HEK293T (cell line): ENCODE results near the gene RIBC1.
"Not testable (repeated sequence)": the region's sequence is repeated elsewhere in the genome, so short reads cannot be mapped to it uniquely, and the experiment has no call there.

Experiments
- CTCF ChIA-PET: fragments of 350-600 bp; formaldehyde crosslinking; extraction: SDS; loops from one replicate; lab custom pipeline; 2021; ENCODE audit warnings: antibody characterized with exemption, inconsistent platforms; lab: Yijun Ruan, JAX
- POLR2A ChIA-PET: fragments of 350-600 bp; formaldehyde crosslinking; extraction: SDS; loops from one replicate; lab custom pipeline; 2020; ENCODE audit warnings: antibody characterized with exemption, inconsistent platforms; lab: Yijun Ruan, JAX
- DNase-seq: peaks from one replicate; pipeline ENCODE4 v3.0.0; 2012; ENCODE audit warnings: mixed read lengths; ENCODE audit errors: extremely low spot score
- ARNT ChIP-seq: fragments of 450-650 bp; IDR thresholded peaks from 2 replicates; pipeline ENCODE4 v1.6.1; 2017; ENCODE audit warnings: mild to moderate bottlenecking
- BHLHE40 ChIP-seq: fragments of 450-650 bp; IDR thresholded peaks from 2 replicates; pipeline ENCODE4 v1.6.1; 2016; ENCODE audit warnings: mild to moderate bottlenecking, moderate library complexity, borderline replicate concordance
- CTBP1 ChIP-seq: fragments of 450-650 bp; IDR thresholded peaks from 2 replicates; pipeline ENCODE4 v1.6.1; 2016; ENCODE audit warnings: borderline replicate concordance
- ELF4 ChIP-seq: fragments of 450-650 bp; IDR thresholded peaks from 2 replicates; pipeline ENCODE4 v1.6.1; 2017; ENCODE audit warnings: antibody characterized with exemption
- FOXA1 ChIP-seq: fragments of 450-650 bp; IDR thresholded peaks from 2 replicates; pipeline ENCODE4 v1.6.1; 2016; ENCODE audit warnings: mild to moderate bottlenecking
- FOXK2 ChIP-seq: fragments of 450-650 bp; IDR thresholded peaks from 2 replicates; pipeline ENCODE4 v1.6.1; 2016; ENCODE audit warnings: mild to moderate bottlenecking
- FOXM1 ChIP-seq: fragments of 450-650 bp; IDR thresholded peaks from 2 replicates; pipeline ENCODE4 v1.6.1; 2017; ENCODE audit warnings: mild to moderate bottlenecking, borderline replicate concordance
- HDGF ChIP-seq: fragments of 450-650 bp; IDR thresholded peaks from 2 replicates; pipeline ENCODE4 v1.6.1; 2017; ENCODE audit warnings: antibody characterized with exemption, borderline replicate concordance
- L3MBTL2 ChIP-seq: fragments of 450-650 bp; conservative IDR thresholded peaks from 2 replicates; pipeline ENCODE4 v1.6.1; 2016; ENCODE audit warnings: mild to moderate bottlenecking
- LEF1 ChIP-seq: fragments of 450-650 bp; IDR thresholded peaks from 2 replicates; pipeline ENCODE4 v1.6.1; 2017; ENCODE audit warnings: mild to moderate bottlenecking, borderline replicate concordance
- NFRKB ChIP-seq: fragments of 450-650 bp; IDR thresholded peaks from 2 replicates; pipeline ENCODE4 v1.6.1; 2016; ENCODE audit warnings: mild to moderate bottlenecking, moderate library complexity
- PKNOX1 ChIP-seq: fragments of 450-650 bp; IDR thresholded peaks from 2 replicates; pipeline ENCODE4 v1.6.1; 2016
- SP1 ChIP-seq: fragments of 450-650 bp; IDR thresholded peaks from 2 replicates; pipeline ENCODE4 v1.6.1; 2017
- SUZ12 ChIP-seq: fragments of 450-650 bp; IDR thresholded peaks from 2 replicates; pipeline ENCODE4 v1.6.1; 2016; ENCODE audit warnings: mild to moderate bottlenecking
- TARDBP ChIP-seq: fragments of 450-650 bp; IDR thresholded peaks from 2 replicates; pipeline ENCODE4 v1.6.1; 2016
- ZNF384 ChIP-seq: fragments of 450-650 bp; IDR thresholded peaks from 2 replicates; pipeline ENCODE4 v1.6.1; 2016

RIBC1 gene

GRCh38 chrX:53412446-53412845 lies 10.2 kb upstream of the RIBC1 start:
- ChIA-PET CTCF (interaction anchor here (0.7 kb wide), 1 partner anchor 128 kb away, joined by 3 read pairs; no protein-coding TSS in a partner anchor), POLR2A (interaction anchor here (1.4 to 4.7 kb wide), 2 partner anchors 9 to 29 kb away, joined by 4 to 36 read pairs; partner anchors contain the start of genes RIBC1 and SMC1A)
- TF ChIP-seq CTBP1 (no peak), FOXA1 (no peak), ARNT (no peak), PKNOX1 (no peak), BHLHE40 (no peak), HDGF (no peak)
- DNase-seq, result no peak

- DNase-seq, CTCF ChIA-PET: not testable (repeated sequence)
- POLR2A ChIA-PET, result interaction anchor here (2.6 kb wide), 1 partner anchor 8 kb away, joined by 36 read pairs; no protein-coding TSS in a partner anchor
These were observed 2.3 kb upstream of the RIBC1 start for GRCh38 chrX:53420351-53420750.

GRCh38 chrX:53421125-53421524 lies 1.5 kb upstream of the RIBC1 start:
- no peak for TF ChIP-seq L3MBTL2
- no peak for TF ChIP-seq HDGF
- no peak for TF ChIP-seq NFRKB
- TF ChIP-seq FOXK2, result no peak
- no peak for TF ChIP-seq TARDBP
- TF ChIP-seq CTBP1, result no peak
- TF ChIP-seq PKNOX1, result no peak
- TF ChIP-seq SUZ12, result no peak
- TF ChIP-seq ZNF384, result no peak
- no peak for TF ChIP-seq SP1
- TF ChIP-seq FOXA1, result no peak
- no peak for TF ChIP-seq FOXM1
- no peak for TF ChIP-seq ARNT
- no peak for TF ChIP-seq BHLHE40
- no peak for TF ChIP-seq LEF1
- no peak for TF ChIP-seq ELF4
- DNase-seq, result no peak
- ChIA-PET POLR2A (interaction anchor here (0.6 to 2.6 kb wide), 6 partner anchors 9 to 196 kb away, joined by 3 to 36 read pairs (median 8); partner anchors contain the start of gene KDM5C), CTCF (no interaction called here)

GRCh38 chrX:53421772-53422085 lies 944 bp upstream of the RIBC1 start:
- POLR2A ChIA-PET, result interaction anchor here (0.5 to 2.7 kb wide), 21 partner anchors 10 to 454 kb away, joined by 3 to 40 read pairs (median 8); partner anchors contain the start of genes HSD17B10, IQSEC2 and KDM5C
- DNase-seq, result no peak
- TF ChIP-seq TARDBP, result no peak
- no peak for TF ChIP-seq HDGF
- no peak for TF ChIP-seq SUZ12
- no peak for TF ChIP-seq LEF1
- no peak for TF ChIP-seq FOXA1
- TF ChIP-seq ARNT, result no peak
- no peak for TF ChIP-seq CTBP1
- no peak for TF ChIP-seq ELF4
- no peak for TF ChIP-seq ZNF384
- CTCF ChIA-PET, result interaction anchor here (0.7 to 1.3 kb wide), 2 partner anchors 60 to 202 kb away, joined by 3 read pairs; no protein-coding TSS in a partner anchor

- POLR2A ChIA-PET, result interaction anchor here (0.5 to 2.7 kb wide), 33 partner anchors 10 to 454 kb away, joined by 3 to 40 read pairs (median 5); partner anchors contain the start of genes HSD17B10, HUWE1, IQSEC2 and KDM5C
- peak; percentile 56; the same call in 1 of the 2 replicates for TF ChIP-seq PKNOX1
- TF ChIP-seq HDGF, result no peak
- TF ChIP-seq ELF4, result peak; percentile 44
- TF ChIP-seq FOXK2, result no peak
- TF ChIP-seq NFRKB, result no peak
- TF ChIP-seq FOXA1, result no peak
- no peak for TF ChIP-seq TARDBP
- 0 out of 2 replicates have a peak, but pooled peaks have one; percentile 26 for TF ChIP-seq LEF1
- TF ChIP-seq BHLHE40, result peak; percentile 57; the same call in 1 of the 2 replicates
- TF ChIP-seq CTBP1, result no peak; the same call in 1 of the 2 replicates
- peak; percentile 86 for TF ChIP-seq L3MBTL2
- TF ChIP-seq SUZ12, result no peak
- CTCF ChIA-PET, result interaction anchor here (0.7 to 1.5 kb wide), 4 partner anchors 59 to 202 kb away, joined by 3 to 6 read pairs (median 3); no protein-coding TSS in a partner anchor
These were observed 400 bp upstream of the RIBC1 start, which contains the start of gene SMC1A for GRCh38 chrX:53422086-53422860. TSS of gene SMC1A (minus strand) at chrX:53422654. CDS start at chrX:53422600, 54 bp downstream.

GRCh38 chrX:53429755-53430154 lies 7.1 kb downstream of the RIBC1 start:
- DNase-seq, result no peak
- CTCF ChIA-PET, result no interaction called here
- no peak for TF ChIP-seq ARNT
- POLR2A ChIA-PET, result no interaction called here

More at GRCh38 chrX:53422086-53422860, 400 bp upstream of the RIBC1 start, which contains the start of gene SMC1A:
- DNase-seq, result peak; percentile 98
